Loucy (cell line): ENCODE data around the gene TCERG1.

Experiments used
- CTCF ChIP-seq: fragments of 200-600 bp; sonication (generic); conservative IDR thresholded peaks from 2 replicates; pipeline ENCODE4 v1.5.1; 2014; ENCODE audit warnings: mild to moderate bottlenecking, antibody characterized with exemption, low read length
- EZH2phosphoT487 ChIP-seq: fragments of 200-600 bp; IDR thresholded peaks from 2 replicates; pipeline ENCODE4 v1.6.1; 2018; ENCODE audit warnings: antibody characterized with exemption, mild to moderate bottlenecking, moderate library complexity, borderline replicate concordance

GRCh38 chr5:146507428-146507827 lies 60.3 kb downstream of the TCERG1 start:
- TF ChIP-seq CTCF (no peak), EZH2phosphoT487 (no peak)
